Peyer's patch (tissue), 4 donors: ENCODE results near the gene FAM81B. TPM values are rescaled to one million over a fixed set of nuclear protein-coding genes. Genes with fewer than 3 reads are reported as not detected.

Experiments
- DNase-seq, 3 donors: peaks; one replicate each; pipeline ENCODE4 v3.0.0-alpha.2; 2017 to 2019
- H3K27ac ChIP-seq, 4 donors: fragments of 200-600 bp; sonication (generic); one replicate each; pipeline ENCODE4 v1.5.1; 2016 to 2019
- H3K27me3 ChIP-seq, 2 donors: fragments of 200-600 bp; sonication (generic); one replicate each; pipeline ENCODE4 v1.5.1; 2019
- H3K36me3 ChIP-seq, 3 donors: fragments of 200-600 bp; sonication (generic); one replicate each; pipeline ENCODE4 v1.5.1; 2016 to 2019
- H3K4me1 ChIP-seq, 4 donors: fragments of 200-600 bp; sonication (generic); one replicate each; pipeline ENCODE4 v1.5.1; 2016 to 2019
- H3K4me3 ChIP-seq, 4 donors: fragments of 200-600 bp; sonication (generic); 1 replicate in 3 of 4; 2 replicates in 1 of 4; pipeline ENCODE4 v1.5.1; 2016 to 2019; ENCODE audit warnings: mild to moderate bottlenecking in 1 of 4
- H3K9me3 ChIP-seq, 4 donors: fragments of 200-600 bp; sonication (generic); one replicate each; pipeline ENCODE4 v1.5.1; 2016 to 2019; ENCODE audit warnings: mild to moderate bottlenecking in 1 of 4
- POLR2A ChIP-seq, 2 donors: fragments of 450-650 bp; IDR thresholded peaks; one replicate each; pipeline ENCODE4 v1.5.1; 2017; ENCODE audit warnings: antibody characterized with exemption in 2 of 2, mild to moderate bottlenecking in 2 of 2, moderate library complexity in 2 of 2
- total RNA-seq, 4 donors: library from RNA; depleted of rRNA; stranded (reverse); fragments of >200 nt; gene quantifications; one replicate each; pipeline ENCODE4 v1.1.0, GENCODE V29; 2016
- TF ChIP-seq, protein P1 (sequence below), 6 experiments: fragments of 450-650 bp in 4 of 6; fragments of 200-600 bp in 2 of 6; sonication (generic) in 1 of 6; IDR thresholded peaks; one replicate each; pipeline ENCODE4 v1.5.1; 2017 to 2019; ENCODE audit warnings: antibody characterized with exemption in 6 of 6, mild to moderate bottlenecking in 3 of 6, moderate library complexity in 1 of 6

The FAM81B gene
- total RNA-seq, 4 donors from 2014 or later, result not detected

DNA sequence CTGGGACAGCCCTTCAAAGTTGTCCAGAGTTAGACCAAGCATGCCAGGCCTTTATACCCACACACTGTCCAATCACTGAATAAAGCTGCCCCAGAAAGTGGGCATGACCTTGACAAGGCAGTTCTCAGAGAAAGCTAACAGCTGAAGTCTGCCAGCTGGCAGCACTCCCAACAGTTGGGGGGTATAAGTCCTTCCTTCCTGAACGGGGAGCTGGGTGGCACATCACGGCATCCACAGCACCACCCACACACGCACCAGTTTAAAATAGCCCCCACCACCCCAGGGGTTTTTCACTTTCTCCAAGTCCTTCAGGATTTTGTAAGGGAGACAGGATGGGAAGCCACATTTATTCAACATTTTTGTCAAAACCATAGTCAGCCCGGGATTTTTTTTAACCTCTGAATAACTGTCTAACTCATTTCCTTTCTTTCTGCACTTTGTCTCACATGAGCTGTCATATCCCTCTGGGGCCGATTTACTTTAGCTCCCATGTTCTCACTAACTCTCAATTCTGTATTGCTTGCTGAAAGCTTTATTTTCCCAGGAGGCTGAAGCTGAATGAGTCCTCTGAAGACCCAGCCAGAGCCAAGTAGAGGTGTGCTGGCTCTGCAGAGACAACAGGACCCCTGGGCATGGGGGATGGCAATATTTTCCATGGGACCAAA, 15.4 kb downstream of the FAM81B start:
- Histone ChIP-seq H3K4me1 (no peaks in the 10 kb centered on the region), H3K4me3 (no peak overlapping the region), H3K27ac (no peak overlapping the region), H3K27me3 (no peaks in the 10 kb centered on the region), H3K36me3 (no peaks in the 10 kb centered on the region), H3K9me3 (no peaks in the 10 kb centered on the region)
- no peak for DNase-seq
- no peak for TF ChIP-seq POLR2A (IDR thresholded peaks at IDR 0.05)
- TF ChIP-seq, protein P1, sequence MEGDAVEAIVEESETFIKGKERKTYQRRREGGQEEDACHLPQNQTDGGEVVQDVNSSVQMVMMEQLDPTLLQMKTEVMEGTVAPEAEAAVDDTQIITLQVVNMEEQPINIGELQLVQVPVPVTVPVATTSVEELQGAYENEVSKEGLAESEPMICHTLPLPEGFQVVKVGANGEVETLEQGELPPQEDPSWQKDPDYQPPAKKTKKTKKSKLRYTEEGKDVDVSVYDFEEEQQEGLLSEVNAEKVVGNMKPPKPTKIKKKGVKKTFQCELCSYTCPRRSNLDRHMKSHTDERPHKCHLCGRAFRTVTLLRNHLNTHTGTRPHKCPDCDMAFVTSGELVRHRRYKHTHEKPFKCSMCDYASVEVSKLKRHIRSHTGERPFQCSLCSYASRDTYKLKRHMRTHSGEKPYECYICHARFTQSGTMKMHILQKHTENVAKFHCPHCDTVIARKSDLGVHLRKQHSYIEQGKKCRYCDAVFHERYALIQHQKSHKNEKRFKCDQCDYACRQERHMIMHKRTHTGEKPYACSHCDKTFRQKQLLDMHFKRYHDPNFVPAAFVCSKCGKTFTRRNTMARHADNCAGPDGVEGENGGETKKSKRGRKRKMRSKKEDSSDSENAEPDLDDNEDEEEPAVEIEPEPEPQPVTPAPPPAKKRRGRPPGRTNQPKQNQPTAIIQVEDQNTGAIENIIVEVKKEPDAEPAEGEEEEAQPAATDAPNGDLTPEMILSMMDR (IDR thresholded peaks at IDR 0.05), result no peak

DNA sequence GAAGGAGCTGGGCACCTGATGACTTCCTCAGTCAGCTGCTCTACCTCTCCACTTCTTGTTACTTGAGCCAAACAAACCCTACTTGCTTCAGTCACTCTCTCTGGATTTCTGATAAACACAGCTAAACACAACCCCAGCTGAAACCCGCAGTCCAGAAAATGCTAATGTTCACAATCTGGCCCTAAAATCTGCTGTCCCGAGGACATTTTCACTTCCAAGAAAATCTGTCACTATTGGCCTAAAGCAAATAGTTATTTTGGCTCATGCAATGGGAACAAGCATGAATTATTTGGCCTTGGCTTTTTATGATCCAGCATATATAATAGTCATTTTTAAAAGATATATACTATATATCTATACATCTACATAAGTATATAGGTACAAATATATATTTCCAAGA, 19.1 kb downstream of the FAM81B start:
- Histone ChIP-seq H3K27me3 (no peaks in the 10 kb centered on the region), H3K4me3 (no peak overlapping the region), H3K9me3 (no peaks in the 10 kb centered on the region), H3K27ac (no peak overlapping the region), H3K36me3 (no peaks in the 10 kb centered on the region), H3K4me1 (no peaks in the 10 kb centered on the region)
- TF ChIP-seq POLR2A (IDR thresholded peaks at IDR 0.05), result no peak
- TF ChIP-seq, protein P1 (IDR thresholded peaks at IDR 0.05), result no peak
- DNase-seq, result no peak

DNA sequence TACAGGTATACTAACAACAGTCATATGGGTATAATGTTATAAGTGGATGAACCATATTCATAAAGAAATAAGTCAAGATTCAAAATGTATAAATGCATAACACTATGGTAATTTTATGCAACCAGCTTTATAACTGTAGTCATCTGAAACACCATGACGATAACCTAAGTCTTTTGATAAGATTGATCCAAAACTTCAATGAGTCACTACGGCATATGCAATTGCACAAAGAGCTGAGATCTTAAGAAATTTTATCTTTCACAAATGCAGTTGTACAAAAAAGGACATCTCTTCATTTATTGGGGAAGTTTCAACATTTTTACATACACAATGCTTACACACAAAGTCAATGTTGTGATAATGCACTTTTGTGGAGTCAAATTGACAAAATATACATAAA, 20.3 kb downstream of the FAM81B start:
- H3K9me3 ChIP-seq, result no peaks in the 10 kb centered on the region
- no peak overlapping the region for H3K27ac ChIP-seq
- TF ChIP-seq, protein P1 (IDR thresholded peaks at IDR 0.05), result no peak
- no peak for TF ChIP-seq POLR2A (IDR thresholded peaks at IDR 0.05)
- no peaks in the 10 kb centered on the region for H3K36me3 ChIP-seq
- no peak for DNase-seq
- no peaks in the 10 kb centered on the region for H3K27me3 ChIP-seq
- H3K4me3 ChIP-seq, result no peak overlapping the region
- H3K4me1 ChIP-seq, result no peaks in the 10 kb centered on the region

DNA sequence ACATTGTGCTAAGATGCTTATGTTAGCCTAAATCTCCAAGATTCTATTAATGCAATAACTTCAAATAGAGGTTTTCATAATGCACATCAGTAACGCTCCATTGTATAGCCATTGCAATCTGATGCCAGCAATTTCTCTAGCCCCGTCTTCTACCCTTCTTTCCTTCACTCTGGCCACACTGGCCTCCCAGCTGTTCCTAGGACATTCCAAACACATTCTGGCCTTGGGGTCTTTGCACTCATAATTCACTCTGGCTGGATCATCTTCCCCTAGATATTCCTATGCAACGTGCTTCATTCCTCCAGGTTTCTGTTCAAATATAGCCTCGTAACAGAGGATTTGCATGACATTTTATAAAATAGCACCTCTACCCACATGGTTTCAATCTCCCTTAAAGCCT, 23.3 kb downstream of the FAM81B start:
- no peak for TF ChIP-seq POLR2A (IDR thresholded peaks at IDR 0.05)
- TF ChIP-seq, protein P1 (IDR thresholded peaks at IDR 0.05), result no peak
- no peak for DNase-seq
- Histone ChIP-seq H3K36me3 (no peaks in the 10 kb centered on the region), H3K4me3 (no peak overlapping the region), H3K27ac (no peak overlapping the region), H3K9me3 (no peaks in the 10 kb centered on the region), H3K4me1 (no peaks in the 10 kb centered on the region), H3K27me3 (no peaks in the 10 kb centered on the region)

- Histone ChIP-seq H3K4me3 (no peak overlapping the region), H3K4me1 (no peaks in the 10 kb centered on the region), H3K27me3 (no peaks in the 10 kb centered on the region), H3K9me3 (no peaks in the 10 kb centered on the region), H3K36me3 (no peaks in the 10 kb centered on the region), H3K27ac (no peak overlapping the region)
- no peak for DNase-seq
- TF ChIP-seq, protein P1 (IDR thresholded peaks at IDR 0.05), result no peak
- no peak for TF ChIP-seq POLR2A (IDR thresholded peaks at IDR 0.05)
Observed at GRCh38 chr5:95417971-95418370, 26.8 kb downstream of the FAM81B start.

GRCh38 chr5:95422838-95423237, 31.7 kb downstream of the FAM81B start:
- H3K9me3 ChIP-seq, result no peaks in the 10 kb centered on the region
- H3K4me1 ChIP-seq, result no peaks in the 10 kb centered on the region
- no peaks in the 10 kb centered on the region for H3K36me3 ChIP-seq
- H3K4me3 ChIP-seq, result no peak overlapping the region
- no peak for TF ChIP-seq POLR2A (IDR thresholded peaks at IDR 0.05)
- TF ChIP-seq, protein P1 (IDR thresholded peaks at IDR 0.05), result no peak
- DNase-seq, result no peak
- no peaks in the 10 kb centered on the region for H3K27me3 ChIP-seq
- H3K27ac ChIP-seq, result no peak overlapping the region
